Karpas-422 (cell line): ENCODE results near the gene MKX. TPM values are rescaled to one million over a fixed set of nuclear protein-coding genes. Genes with fewer than 3 reads are reported as not detected.

Source experiments
- DNase-seq: peaks from one replicate; pipeline ENCODE4 v3.0.0-alpha.2; 2015
- H2AFZ ChIP-seq: fragments of 200-600 bp; sonication (generic); 2 replicates; pipeline ENCODE4 v1.6.1; 2014; ENCODE audit warnings: antibody characterized with exemption, low read length, mixed read lengths
- H3K27ac ChIP-seq: fragments of 200-600 bp; sonication (generic); 2 replicates; pipeline ENCODE4 v1.5.1; 2014; ENCODE audit warnings: mild to moderate bottlenecking, low read length, moderate library complexity
- H3K27me3 ChIP-seq: fragments of 200-600 bp; sonication (generic); 2 replicates; pipeline ENCODE4 v1.6.1; 2014; ENCODE audit warnings: low read length, mixed read lengths
- H3K36me3 ChIP-seq: fragments of 200-600 bp; sonication (generic); 2 replicates; pipeline ENCODE4 v1.6.1; 2014; ENCODE audit warnings: low read length, mixed read lengths; ENCODE audit not compliant: insufficient read depth
- H3K4me1 ChIP-seq: fragments of 200-600 bp; sonication (generic); 2 replicates; pipeline ENCODE4 v1.6.1; 2014; ENCODE audit warnings: mild to moderate bottlenecking, low read length, mixed read lengths
- H3K4me2 ChIP-seq: fragments of 200-600 bp; sonication (generic); 2 replicates; pipeline ENCODE4 v1.6.1; 2014; ENCODE audit warnings: low read length, low read depth, mild to moderate bottlenecking; ENCODE audit not compliant: poor library complexity, severe bottlenecking
- H3K4me3 ChIP-seq: fragments of 200-600 bp; sonication (generic); 2 replicates; pipeline ENCODE4 v1.5.1; 2014; ENCODE audit warnings: mild to moderate bottlenecking, antibody characterized with exemption, low read length, mixed read lengths
- H3K79me2 ChIP-seq: fragments of 200-600 bp; sonication (generic); 2 replicates; pipeline ENCODE4 v1.6.1; 2014; ENCODE audit warnings: mild to moderate bottlenecking, low read length, mixed read lengths
- H3K9ac ChIP-seq: fragments of 200-600 bp; sonication (generic); 2 replicates; pipeline ENCODE4 v1.6.0; 2014; ENCODE audit warnings: low read length
- H3K9me2 ChIP-seq: fragments of 200-600 bp; sonication (generic), shearing (Covaris generic); replicated peaks from 2 replicates; pipeline ENCODE4 v1.6.0; 2014; ENCODE audit warnings: mild to moderate bottlenecking, low read length, moderate library complexity; ENCODE audit not compliant: insufficient read depth
- H3K9me3 ChIP-seq: fragments of 300-700, 200-600 bp; sonication (generic); 2 replicates; pipeline ENCODE4 v1.6.1; 2014; ENCODE audit warnings: low read length, mixed read lengths
- H4K20me1 ChIP-seq: fragments of 200-600 bp; sonication (generic); 2 replicates; pipeline ENCODE4 v1.6.1; 2014; ENCODE audit warnings: mild to moderate bottlenecking, antibody characterized with exemption, low read length, low read depth; ENCODE audit not compliant: insufficient read depth
- total RNA-seq: library from RNA; depleted of rRNA; stranded (reverse); fragments of >200 nt; shearing (Covaris generic); gene quantifications from 2 replicates; pipeline ENCODE4 v1.2.3, GENCODE V29; 2014; ENCODE audit warnings: low replicate concordance

Gene MKX
- total RNA-seq, 1 experiment from 2014 or later = not detected

DNA sequence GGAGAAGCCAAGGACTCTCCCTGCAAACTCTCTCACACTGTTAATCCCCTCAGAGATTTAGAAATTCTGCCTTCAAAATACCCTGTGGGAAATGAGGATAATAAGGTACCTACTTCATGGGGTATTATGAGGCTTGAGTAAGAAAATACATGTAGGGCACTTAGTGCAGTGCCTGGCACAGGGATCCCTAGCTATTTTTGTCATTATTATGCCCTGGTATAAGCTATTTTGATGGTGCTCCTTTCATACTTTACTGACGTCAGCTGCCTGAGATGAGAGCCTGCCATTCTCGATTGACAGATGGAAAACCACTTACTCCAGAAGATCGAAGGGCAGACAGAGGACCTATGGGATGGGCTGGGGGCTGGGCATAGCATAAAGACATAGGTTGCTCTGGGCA is 30.1 kb downstream of the MKX start:
- Histone ChIP-seq H3K27me3 (no peaks in the 10 kb centered on the region), H3K4me2 (no peak overlapping the region), H4K20me1 (no peaks in the 10 kb centered on the region), H3K9ac (no peak overlapping the region), H3K9me3 (no peaks in the 10 kb centered on the region), H3K27ac (no peak overlapping the region), H3K4me3 (no peak overlapping the region), H3K36me3 (no peaks in the 10 kb centered on the region), H3K4me1 (peaks cover 6% of the 10 kb centered on the region; the same call in 1 of the 2 replicates), H3K9me2 (no peaks in the 10 kb centered on the region), H3K79me2 (no peaks in the 10 kb centered on the region), H2AFZ (no peak overlapping the region)
- no peak for DNase-seq

GRCh38 chr10:27714349-27714748 is 31.3 kb downstream of the MKX start:
- Histone ChIP-seq H3K36me3 (no peaks in the 10 kb centered on the region), H3K27me3 (no peaks in the 10 kb centered on the region), H3K4me2 (no peak overlapping the region), H3K9me3 (no peaks in the 10 kb centered on the region), H3K4me3 (no peak overlapping the region), H3K9me2 (no peaks in the 10 kb centered on the region), H2AFZ (no peak overlapping the region), H3K27ac (no peak overlapping the region), H3K9ac (no peak overlapping the region), H3K79me2 (no peaks in the 10 kb centered on the region), H3K4me1 (peaks cover 6% of the 10 kb centered on the region; the same call in 1 of the 2 replicates), H4K20me1 (no peaks in the 10 kb centered on the region)
- DNase-seq = no peak

DNA sequence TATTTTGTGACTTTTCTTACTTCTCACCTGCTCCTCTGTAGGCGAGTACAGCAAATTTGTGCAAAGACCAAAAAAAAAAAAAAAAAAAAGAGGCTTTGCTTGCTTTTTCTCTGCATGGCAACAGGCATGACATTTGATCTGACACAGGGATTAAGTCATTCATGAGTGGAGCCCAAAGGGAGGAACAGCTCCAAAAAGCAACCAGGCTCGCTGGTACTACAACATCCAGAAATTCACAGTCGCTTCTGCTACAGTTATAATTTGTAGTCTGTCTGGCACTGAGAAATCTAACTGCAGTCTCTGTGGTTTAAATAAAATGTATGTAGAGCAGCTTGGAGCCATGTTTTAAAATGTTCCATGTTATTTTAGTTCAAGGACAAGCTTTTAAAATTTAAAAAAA is 31.7 kb downstream of the MKX start:
- H4K20me1 ChIP-seq = no peaks in the 10 kb centered on the region
- no peak overlapping the region for H2AFZ ChIP-seq

DNA sequence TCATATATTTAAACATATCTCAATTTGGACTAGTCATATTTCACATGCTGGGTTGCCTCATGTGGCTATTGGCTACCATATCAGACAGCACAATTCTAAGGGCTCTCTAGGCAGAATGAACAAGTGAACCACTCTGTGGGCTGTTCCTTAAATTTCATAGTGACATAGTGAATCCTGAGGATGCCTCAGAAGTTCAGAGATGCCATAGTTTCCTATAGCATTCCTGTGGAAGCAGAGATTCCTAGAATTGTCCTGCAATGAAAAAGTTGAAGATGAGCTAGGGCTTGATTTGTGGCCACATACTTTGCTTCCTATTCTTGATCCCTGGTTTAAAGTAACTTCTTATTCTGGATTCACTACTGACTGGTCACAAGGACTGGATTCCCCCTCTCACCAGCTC is 35.6 kb downstream of the MKX start:
- no peaks in the 10 kb centered on the region for H3K9me2 ChIP-seq
- no peak overlapping the region for H3K4me3 ChIP-seq
- H3K9me3 ChIP-seq = no peaks in the 10 kb centered on the region
- H3K4me2 ChIP-seq = no peak overlapping the region
- no peaks in the 10 kb centered on the region for H3K36me3 ChIP-seq
- 0 out of 2 replicates have a peak, but pooled peaks cover 3% of the 10 kb centered on the region for H3K4me1 ChIP-seq
- DNase-seq = no peak
- no peak overlapping the region for H2AFZ ChIP-seq
- no peak overlapping the region for H3K9ac ChIP-seq
- H3K27ac ChIP-seq = no peak overlapping the region
- no peaks in the 10 kb centered on the region for H3K79me2 ChIP-seq
- no peaks in the 10 kb centered on the region for H4K20me1 ChIP-seq
- no peaks in the 10 kb centered on the region for H3K27me3 ChIP-seq

More for the DNA sequence above, 31.7 kb downstream of the MKX start:
- no peak overlapping the region for H3K9ac ChIP-seq
- DNase-seq = no peak
- no peaks in the 10 kb centered on the region for H3K27me3 ChIP-seq
- H3K27ac ChIP-seq = no peak overlapping the region
- no peaks in the 10 kb centered on the region for H3K79me2 ChIP-seq
- no peaks in the 10 kb centered on the region for H3K36me3 ChIP-seq
- H3K4me1 ChIP-seq = peaks cover 6% of the 10 kb centered on the region; the same call in 1 of the 2 replicates
- no peak overlapping the region for H3K4me2 ChIP-seq
- no peak overlapping the region for H3K4me3 ChIP-seq
- no peaks in the 10 kb centered on the region for H3K9me3 ChIP-seq
- no peaks in the 10 kb centered on the region for H3K9me2 ChIP-seq

DNA sequence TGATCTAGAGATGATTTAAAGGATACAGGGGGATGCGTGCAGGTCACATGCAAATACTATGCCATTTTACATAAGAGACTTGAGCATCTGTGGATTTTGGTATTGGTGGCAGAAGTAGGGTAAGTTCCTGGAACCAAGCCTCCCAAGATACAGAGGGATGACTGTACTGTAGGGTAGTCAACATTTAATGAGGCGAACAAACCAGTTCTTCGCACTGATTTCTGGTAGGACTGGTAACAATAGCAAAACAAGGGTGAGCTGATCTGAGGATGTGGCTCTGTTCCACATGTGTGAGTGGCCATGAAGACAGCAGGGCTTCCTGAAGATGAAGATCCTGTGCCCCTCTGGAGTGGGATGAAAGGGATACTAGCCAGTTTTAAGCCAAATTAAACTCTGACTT is 36.3 kb downstream of the MKX start:
- Histone ChIP-seq H3K9me3 (no peaks in the 10 kb centered on the region), H4K20me1 (no peaks in the 10 kb centered on the region), H2AFZ (no peak overlapping the region), H3K4me1 (0 out of 2 replicates have a peak, but pooled peaks cover 3% of the 10 kb centered on the region), H3K9me2 (no peaks in the 10 kb centered on the region), H3K36me3 (no peaks in the 10 kb centered on the region), H3K4me3 (no peak overlapping the region), H3K4me2 (no peak overlapping the region), H3K27ac (no peak overlapping the region), H3K9ac (no peak overlapping the region), H3K79me2 (no peaks in the 10 kb centered on the region), H3K27me3 (no peaks in the 10 kb centered on the region)
- no peak for DNase-seq

- no peaks in the 10 kb centered on the region for H3K4me1 ChIP-seq
- no peaks in the 10 kb centered on the region for H3K36me3 ChIP-seq
- H3K27ac ChIP-seq = no peak overlapping the region
- H2AFZ ChIP-seq = no peak overlapping the region
- H3K9ac ChIP-seq = no peak overlapping the region
- H3K9me2 ChIP-seq = no peaks in the 10 kb centered on the region
- no peaks in the 10 kb centered on the region for H4K20me1 ChIP-seq
- no peaks in the 10 kb centered on the region for H3K9me3 ChIP-seq
- no peaks in the 10 kb centered on the region for H3K27me3 ChIP-seq
- no peaks in the 10 kb centered on the region for H3K79me2 ChIP-seq
- no peak overlapping the region for H3K4me2 ChIP-seq
- no peak for DNase-seq
- no peak overlapping the region for H3K4me3 ChIP-seq
Measured at GRCh38 chr10:27701938-27702537, 43.6 kb downstream of the MKX start.

DNA sequence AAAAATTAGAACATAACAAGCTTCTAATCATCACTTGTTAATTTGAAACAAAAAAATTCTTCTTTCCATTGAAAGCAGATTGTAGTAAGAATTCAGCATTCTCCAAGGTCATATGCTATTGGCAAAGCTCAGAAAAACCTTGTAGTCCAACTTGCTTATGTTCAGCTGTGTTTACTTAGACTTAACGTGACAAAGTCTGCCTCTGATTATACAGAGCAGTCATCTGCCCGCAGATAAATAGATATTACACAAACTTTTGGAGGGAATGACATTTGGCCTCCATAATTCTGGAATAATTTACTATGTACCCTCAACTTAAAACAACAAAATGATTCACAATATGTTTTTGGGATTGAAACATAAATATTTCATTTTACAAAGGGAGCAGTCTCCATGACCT is 45.8 kb downstream of the MKX start:
- DNase-seq = no peak
- no peaks in the 10 kb centered on the region for H3K36me3 ChIP-seq
- H3K79me2 ChIP-seq = no peaks in the 10 kb centered on the region
- H2AFZ ChIP-seq = no peak overlapping the region
- no peaks in the 10 kb centered on the region for H3K4me1 ChIP-seq
- H3K4me3 ChIP-seq = no peak overlapping the region
- H3K27ac ChIP-seq = no peak overlapping the region
- no peaks in the 10 kb centered on the region for H4K20me1 ChIP-seq
- H3K27me3 ChIP-seq = no peaks in the 10 kb centered on the region
- no peak overlapping the region for H3K9ac ChIP-seq
- H3K9me3 ChIP-seq = no peaks in the 10 kb centered on the region
- no peak overlapping the region for H3K4me2 ChIP-seq
- no peaks in the 10 kb centered on the region for H3K9me2 ChIP-seq

DNA sequence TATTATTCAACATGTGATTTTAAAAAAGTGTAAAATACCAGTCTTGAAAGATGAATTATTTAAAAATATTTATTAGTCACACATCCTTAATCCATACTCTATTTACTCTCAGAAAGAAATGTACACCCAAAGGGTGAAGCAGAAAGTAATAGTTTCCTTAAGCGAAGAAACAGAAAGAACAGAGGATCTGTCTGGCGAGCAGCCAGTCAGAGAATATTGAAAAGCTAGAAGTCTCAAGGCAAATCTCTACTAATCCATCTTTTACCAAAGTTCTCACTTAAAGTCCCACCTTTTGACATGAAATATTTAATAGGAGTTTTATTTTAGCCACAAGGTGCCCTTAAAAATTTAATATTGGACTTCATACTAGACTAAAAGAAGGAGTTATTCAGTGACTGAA is 46.7 kb downstream of the MKX start:
- Histone ChIP-seq H3K4me3 (no peak overlapping the region), H3K4me1 (no peaks in the 10 kb centered on the region), H3K79me2 (no peaks in the 10 kb centered on the region), H3K9me3 (no peaks in the 10 kb centered on the region), H3K9ac (no peak overlapping the region), H3K4me2 (no peak overlapping the region), H3K27me3 (no peaks in the 10 kb centered on the region), H3K36me3 (no peaks in the 10 kb centered on the region), H4K20me1 (no peaks in the 10 kb centered on the region), H3K27ac (no peak overlapping the region), H2AFZ (no peak overlapping the region), H3K9me2 (no peaks in the 10 kb centered on the region)
- DNase-seq = no peak
